ENCODE results near the gene TNFRSF21. TPM values are rescaled to one million over a fixed set of nuclear protein-coding genes. Genes with fewer than 3 reads are reported as not detected.

TNFRSF21 gene
- total RNA-seq, 2 experiments from 2014 or later = 0.27 TPM

DNA sequence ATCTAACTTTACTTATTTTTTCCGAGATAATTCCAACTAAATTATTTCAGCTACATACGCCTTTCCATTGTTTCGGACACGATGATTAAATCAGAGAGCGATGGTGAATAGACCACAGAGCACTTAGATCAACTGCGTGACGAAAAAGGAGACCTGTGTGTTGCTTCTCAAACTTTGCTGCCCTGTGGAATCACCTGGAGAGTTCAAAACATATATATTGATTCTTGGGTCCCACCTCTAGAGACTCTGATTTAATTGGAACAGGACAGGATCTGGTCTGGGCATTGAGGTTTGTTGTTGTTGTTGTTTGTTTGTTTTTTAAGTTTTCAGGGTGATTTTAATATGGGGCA is 401 bp upstream of the TNFRSF21 start:
- ChIA-PET POLR2A (no interaction called here), CTCF (no interaction called here)
- Mint-ChIP-seq H3K27me3 (peaks cover 61% of the 10 kb centered on the region), H3K36me3 (ENCODE audit: low read depth) (no peaks in the 10 kb centered on the region), H3K27ac (no peak overlapping the region), H3K9me3 (no peaks in the 10 kb centered on the region), H3K4me3 (peak overlapping the region; percentile 68), H3K4me1 (peaks cover 10% of the 10 kb centered on the region)
- no peak for DNase-seq

- H3K27me3 Mint-ChIP-seq = peaks cover 52% of the 10 kb centered on the region
- no peaks in the 10 kb centered on the region for H3K36me3 Mint-ChIP-seq (ENCODE audit: low read depth)
- H3K9me3 Mint-ChIP-seq = no peaks in the 10 kb centered on the region
- CTCF ChIA-PET = interaction anchor here (1.3 kb wide), 1 partner anchor 22 kb away, joined by 4 read pairs; no protein-coding TSS in a partner anchor
- POLR2A ChIA-PET = no interaction called here
- no peak overlapping the region for H3K27ac Mint-ChIP-seq
- no peak for DNase-seq
- H3K4me1 Mint-ChIP-seq = peaks cover 10% of the 10 kb centered on the region
- peak overlapping the region; percentile 68 for H3K4me3 Mint-ChIP-seq
Measured at GRCh38 chr6:47308552-47309290, 984 bp downstream of the TNFRSF21 start.

GRCh38 chr6:47308198-47308517 is 1.5 kb downstream of the TNFRSF21 start:
- Mint-ChIP-seq H3K4me1 (peaks cover 10% of the 10 kb centered on the region), H3K4me3 (peak overlapping the region; percentile 68), H3K27me3 (peaks cover 50% of the 10 kb centered on the region), H3K9me3 (no peaks in the 10 kb centered on the region), H3K27ac (no peak overlapping the region), H3K36me3 (ENCODE audit: low read depth) (no peaks in the 10 kb centered on the region)
- DNase-seq = no peak
- CTCF ChIA-PET = interaction anchor here (1.3 kb wide), 1 partner anchor 22 kb away, joined by 4 read pairs; no protein-coding TSS in a partner anchor
- POLR2A ChIA-PET = no interaction called here

- POLR2A ChIA-PET = no interaction called here
- Mint-ChIP-seq H3K27ac (no peak overlapping the region), H3K36me3 (ENCODE audit: low read depth) (no peaks in the 10 kb centered on the region), H3K9me3 (no peaks in the 10 kb centered on the region), H3K4me1 (peaks cover 10% of the 10 kb centered on the region), H3K4me3 (peak overlapping the region; percentile 68), H3K27me3 (peaks cover 46% of the 10 kb centered on the region)
- CTCF ChIA-PET = interaction anchor here (1.3 kb wide), 1 partner anchor 21 kb away, joined by 4 read pairs; no protein-coding TSS in a partner anchor
- DNase-seq = no peak
Measured at GRCh38 chr6:47307362-47308197, 2.1 kb downstream of the TNFRSF21 start.

DNA sequence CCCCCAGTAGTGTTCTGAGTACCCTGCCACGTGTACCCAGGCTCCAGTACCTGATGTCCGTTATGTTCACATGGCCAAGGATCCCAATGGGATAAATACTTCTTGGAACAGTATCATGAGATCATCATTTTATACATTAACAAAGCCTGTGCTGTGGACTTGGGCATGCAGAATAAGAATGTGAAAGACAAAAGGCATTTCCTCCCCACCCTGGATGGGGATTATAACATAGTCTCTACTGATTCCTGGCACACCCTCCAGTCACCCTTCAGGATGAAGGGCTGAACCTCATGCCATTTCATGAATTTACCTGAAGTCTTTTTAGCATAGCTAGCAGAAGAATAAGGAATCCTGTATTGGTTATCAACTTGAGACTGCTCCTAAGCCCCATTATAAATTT is 2.8 kb downstream of the TNFRSF21 start:
- CTCF ChIA-PET = no interaction called here
- no peak for DNase-seq
- no peaks in the 10 kb centered on the region for H3K9me3 Mint-ChIP-seq
- H3K4me3 Mint-ChIP-seq = no peak overlapping the region
- peaks cover 12% of the 10 kb centered on the region for H3K4me1 Mint-ChIP-seq
- H3K27ac Mint-ChIP-seq = no peak overlapping the region
- peaks cover 43% of the 10 kb centered on the region for H3K27me3 Mint-ChIP-seq
- no peaks in the 10 kb centered on the region for H3K36me3 Mint-ChIP-seq (ENCODE audit: low read depth)
- POLR2A ChIA-PET = no interaction called here

GRCh38 chr6:47303861-47304260 is 5.8 kb downstream of the TNFRSF21 start:
- Mint-ChIP-seq H3K4me3 (no peak overlapping the region), H3K9me3 (no peaks in the 10 kb centered on the region), H3K4me1 (peaks cover 9% of the 10 kb centered on the region), H3K27me3 (peaks cover 37% of the 10 kb centered on the region), H3K27ac (no peak overlapping the region), H3K36me3 (ENCODE audit: low read depth) (no peaks in the 10 kb centered on the region)
- ChIA-PET POLR2A (no interaction called here), CTCF (no interaction called here)
- DNase-seq = no peak

GRCh38 chr6:47303342-47303741 is 6.4 kb downstream of the TNFRSF21 start:
- Mint-ChIP-seq H3K9me3 (no peaks in the 10 kb centered on the region), H3K27me3 (peaks cover 33% of the 10 kb centered on the region), H3K4me3 (no peak overlapping the region), H3K36me3 (ENCODE audit: low read depth) (no peaks in the 10 kb centered on the region), H3K27ac (no peak overlapping the region), H3K4me1 (peaks cover 7% of the 10 kb centered on the region)
- no peak for DNase-seq
- ChIA-PET POLR2A (no interaction called here), CTCF (interaction anchor here (1.0 kb wide), 1 partner anchor 27 kb away, joined by 3 read pairs; no protein-coding TSS in a partner anchor)

GRCh38 chr6:47302043-47302442 is 7.7 kb downstream of the TNFRSF21 start:
- H3K4me1 Mint-ChIP-seq = peaks cover 3% of the 10 kb centered on the region
- no peak overlapping the region for H3K27ac Mint-ChIP-seq
- no peak for DNase-seq
- no peak overlapping the region for H3K4me3 Mint-ChIP-seq
- H3K9me3 Mint-ChIP-seq = no peaks in the 10 kb centered on the region
- H3K27me3 Mint-ChIP-seq = peaks cover 21% of the 10 kb centered on the region
- H3K36me3 Mint-ChIP-seq (ENCODE audit: low read depth) = no peaks in the 10 kb centered on the region
- ChIA-PET CTCF (no interaction called here), POLR2A (no interaction called here)

GRCh38 chr6:47301441-47301840 is 8.3 kb downstream of the TNFRSF21 start:
- Mint-ChIP-seq H3K36me3 (ENCODE audit: low read depth) (no peaks in the 10 kb centered on the region), H3K9me3 (no peaks in the 10 kb centered on the region), H3K4me1 (peaks cover 3% of the 10 kb centered on the region), H3K4me3 (no peak overlapping the region), H3K27ac (no peak overlapping the region), H3K27me3 (peaks cover 17% of the 10 kb centered on the region)
- CTCF ChIA-PET = no interaction called here
- POLR2A ChIA-PET = no interaction called here
- DNase-seq = no peak

DNA sequence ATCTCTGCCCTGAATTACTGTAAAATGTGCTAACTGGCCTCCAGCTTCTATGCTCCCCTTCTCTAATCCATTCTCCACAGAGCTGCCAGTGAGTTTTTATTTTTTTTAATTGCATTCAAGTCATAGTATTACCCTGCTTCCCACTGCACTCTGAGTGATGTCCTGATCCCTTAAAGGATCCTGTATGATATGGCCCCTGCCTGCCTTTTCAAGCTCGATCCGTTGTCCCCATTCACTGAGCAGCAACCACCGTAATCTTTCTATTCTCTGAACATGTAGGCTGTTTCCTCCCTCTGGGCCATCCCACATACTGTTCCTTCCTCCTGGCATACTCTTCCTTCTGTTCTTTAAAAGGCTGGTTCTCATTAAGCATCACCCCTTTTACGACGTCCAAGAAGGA is 9.3 kb downstream of the TNFRSF21 start:
- H3K27me3 Mint-ChIP-seq = peaks cover 16% of the 10 kb centered on the region
- H3K4me3 Mint-ChIP-seq = no peak overlapping the region
- peaks cover 3% of the 10 kb centered on the region for H3K4me1 Mint-ChIP-seq
- ChIA-PET CTCF (no interaction called here), POLR2A (no interaction called here)
- H3K36me3 Mint-ChIP-seq (ENCODE audit: low read depth) = no peaks in the 10 kb centered on the region
- H3K9me3 Mint-ChIP-seq = no peaks in the 10 kb centered on the region
- no peak overlapping the region for H3K27ac Mint-ChIP-seq
- no peak for DNase-seq

DNA sequence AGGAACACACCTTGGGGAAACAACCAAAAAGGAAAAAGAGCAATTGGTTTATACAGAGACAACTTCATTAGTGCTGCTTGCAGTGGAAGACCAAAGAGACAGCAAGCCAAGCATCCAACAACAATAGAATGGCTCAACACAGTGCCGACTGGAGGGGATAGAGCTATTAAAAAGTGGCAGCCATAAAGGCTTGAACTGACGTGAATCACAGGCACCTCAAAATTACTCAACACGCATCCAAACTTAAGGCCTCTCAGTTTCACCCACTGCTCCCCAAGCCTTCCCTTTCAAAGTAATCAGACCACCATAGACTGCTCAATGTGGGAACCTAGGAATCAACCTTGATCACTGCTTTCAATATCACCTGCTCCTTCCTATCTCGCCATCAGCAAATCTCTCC is 9.7 kb downstream of the TNFRSF21 start:
- POLR2A ChIA-PET = no interaction called here
- Mint-ChIP-seq H3K36me3 (ENCODE audit: low read depth) (no peaks in the 10 kb centered on the region), H3K4me3 (no peak overlapping the region), H3K27ac (no peak overlapping the region), H3K27me3 (peaks cover 16% of the 10 kb centered on the region), H3K9me3 (no peaks in the 10 kb centered on the region), H3K4me1 (peaks cover 3% of the 10 kb centered on the region)
- DNase-seq = no peak
- CTCF ChIA-PET = no interaction called here

- ChIA-PET POLR2A (no interaction called here), CTCF (no interaction called here)
- no peak overlapping the region for H3K4me3 Mint-ChIP-seq
- H3K27me3 Mint-ChIP-seq = peaks cover 16% of the 10 kb centered on the region
- no peak for DNase-seq
- H3K9me3 Mint-ChIP-seq = no peaks in the 10 kb centered on the region
- H3K36me3 Mint-ChIP-seq (ENCODE audit: low read depth) = no peaks in the 10 kb centered on the region
- peaks cover 3% of the 10 kb centered on the region for H3K4me1 Mint-ChIP-seq
- H3K27ac Mint-ChIP-seq = no peak overlapping the region
Measured at GRCh38 chr6:47298475-47298874, 11.2 kb downstream of the TNFRSF21 start.

- Mint-ChIP-seq H3K4me1 (no peaks in the 10 kb centered on the region), H3K36me3 (ENCODE audit: low read depth) (peaks cover 2% of the 10 kb centered on the region), H3K27me3 (peaks cover 10% of the 10 kb centered on the region), H3K27ac (no peak overlapping the region), H3K4me3 (no peak overlapping the region), H3K9me3 (peaks cover 8% of the 10 kb centered on the region)
- ChIA-PET CTCF (no interaction called here), POLR2A (no interaction called here)
- DNase-seq = no peak
Measured at GRCh38 chr6:47294990-47295389, 14.7 kb downstream of the TNFRSF21 start.

DNA sequence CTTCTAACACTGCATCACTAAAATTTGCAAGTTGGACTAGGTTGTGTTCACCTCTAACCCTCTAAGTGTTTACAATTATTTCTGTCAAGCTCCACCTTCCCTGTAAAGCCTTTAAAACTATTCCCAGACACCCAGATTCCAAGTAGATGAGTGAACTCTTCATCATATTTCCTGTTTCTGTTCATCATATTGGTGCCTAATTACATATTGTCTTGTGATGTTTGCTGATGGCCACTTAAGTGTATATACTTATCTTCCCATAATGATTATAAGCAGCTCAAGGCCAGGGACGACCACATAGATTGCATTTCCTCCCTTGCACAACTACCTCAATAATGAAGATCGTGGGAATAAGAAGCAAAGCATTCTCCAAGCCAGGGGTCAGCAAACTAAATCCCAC is 16.8 kb downstream of the TNFRSF21 start:
- POLR2A ChIA-PET = no interaction called here
- no peak for DNase-seq
- H3K9me3 Mint-ChIP-seq = peaks cover 8% of the 10 kb centered on the region
- no peaks in the 10 kb centered on the region for H3K4me1 Mint-ChIP-seq
- H3K36me3 Mint-ChIP-seq (ENCODE audit: low read depth) = peaks cover 2% of the 10 kb centered on the region
- CTCF ChIA-PET = no interaction called here
- H3K4me3 Mint-ChIP-seq = no peak overlapping the region
- H3K27me3 Mint-ChIP-seq = peaks cover 7% of the 10 kb centered on the region
- no peak overlapping the region for H3K27ac Mint-ChIP-seq

Data from activated CD4-positive, alpha-beta T cell treated with anti-CD3 and anti-CD28 coated beads, Interleukin-2, amount 10 ng/mL, durations not matched to agents 7 days and 5 days (primary cell).